ENCODE data around the gene IGFALS. TPM values are rescaled to one million over a fixed set of nuclear protein-coding genes. Genes with fewer than 3 reads are reported as not detected.

IGFALS gene
- total and polyA plus RNA-seq, 7 donors, result 0.12 to 0.38 (median 0.18) TPM; not detected in 3

GRCh38 chr16:1771188-1771863 is 22.2 kb downstream of the IGFALS start, which contains the start of gene NME3:
Gene NME3, minus strand, starts transcription at chr16:1771543. Its CDS starts 9 bp downstream, at chr16:1771534.
- no peak for TF ChIP-seq CTCF (IDR thresholded peaks at IDR 0.05)
- WGBS, 3 donors, result 0 to 1% (median 1%) methylated on average over 42 to 79 of the region's 79 CpGs
- no peaks in the 10 kb centered on the region for H3K27me3 ChIP-seq (ENCODE audit: insufficient read depth in 3 of 3, low read length in 2 of 3)
- H3K36me3 ChIP-seq (ENCODE audit: insufficient read depth in 1 of 2, low read depth in 1 of 2), result peaks cover 4 to 48% of the 10 kb centered on the region in 2 donors
- H3K9me3 ChIP-seq, result no peaks in the 10 kb centered on the region
- peak within 1 kb of the TSS; percentile 90 for H3K27ac ChIP-seq
- ATAC-seq (peak; percentile 42 to 57 (median 54)), DNase-seq (peak; percentile 81 to 88)
- H3K4me3 ChIP-seq, result peak within 1 kb of the TSS; percentile 76
- intact Hi-C loops (cut with DNase I), result loop anchor here (5.0 to 10.0 kb wide), 2 partner anchors 64 to 173 kb away; partner anchors contain the start of genes MAPK8IP3 (in 1 of the 2) and MSRB1 (in 1 of the 2)
- peaks cover 18% of the 10 kb centered on the region for H3K4me1 ChIP-seq

- WGBS, 3 donors, result 4 to 11% (median 4%) methylated on average over 55 to 81 of the region's 81 CpGs
- H3K36me3 ChIP-seq (ENCODE audit: insufficient read depth in 1 of 2, low read depth in 1 of 2), result peaks cover 4 to 48% of the 10 kb centered on the region in 2 donors
- ATAC-seq (peak; percentile 7 to 32 (median 21)), DNase-seq (peak; percentile 73 to 84)
- peak overlapping the region; percentile 90 for H3K27ac ChIP-seq
- intact Hi-C loops (cut with DNase I), result loop anchor here (5.0 to 10.0 kb wide), 2 partner anchors 63 to 174 kb away; partner anchors contain the start of genes MAPK8IP3 (in 1 of the 2) and MSRB1 (in 1 of the 2)
- peak overlapping the region; percentile 76 for H3K4me3 ChIP-seq
- no peaks in the 10 kb centered on the region for H3K9me3 ChIP-seq
- no peaks in the 10 kb centered on the region for H3K27me3 ChIP-seq (ENCODE audit: insufficient read depth in 3 of 3, low read length in 2 of 3)
- peaks cover 18% of the 10 kb centered on the region for H3K4me1 ChIP-seq
- no peak for TF ChIP-seq CTCF (IDR thresholded peaks at IDR 0.05)
Observed at GRCh38 chr16:1770328-1771187, 22.9 kb downstream of the IGFALS start.

- Histone ChIP-seq H3K27me3 (ENCODE audit: insufficient read depth in 3 of 3, low read length in 2 of 3) (no peaks in the 10 kb centered on the region), H3K36me3 (ENCODE audit: insufficient read depth in 1 of 2, low read depth in 1 of 2) (peaks cover 4 to 48% of the 10 kb centered on the region in 2 donors), H3K27ac (peak overlapping the region; percentile 90), H3K4me3 (peak overlapping the region; percentile 76), H3K4me1 (peaks cover 15% of the 10 kb centered on the region), H3K9me3 (no peaks in the 10 kb centered on the region)
- ATAC-seq (no peak), DNase-seq (peak in 1 of 2 donors; percentile 66)
- intact Hi-C loops (cut with DNase I), result loop anchor here (5.0 to 10.0 kb wide), 2 partner anchors 62 to 175 kb away; partner anchors contain the start of genes MAPK8IP3 (in 1 of the 2) and MSRB1 (in 1 of the 2)
- 71 to 83% (median 74%) methylated on average over 27 of the region's 27 CpGs for WGBS, 3 donors
- TF ChIP-seq CTCF (IDR thresholded peaks at IDR 0.05), result no peak
Observed at GRCh38 chr16:1769402-1770300, 23.9 kb downstream of the IGFALS start.

GRCh38 chr16:1768767-1769401 is 24.6 kb downstream of the IGFALS start:
- Histone ChIP-seq H3K27ac (no peak overlapping the region), H3K4me3 (no peak overlapping the region), H3K36me3 (ENCODE audit: insufficient read depth in 1 of 2, low read depth in 1 of 2) (peaks cover 4 to 56% of the 10 kb centered on the region in 2 donors), H3K27me3 (ENCODE audit: insufficient read depth in 3 of 3, low read length in 2 of 3) (no peaks in the 10 kb centered on the region), H3K4me1 (peaks cover 7% of the 10 kb centered on the region), H3K9me3 (no peaks in the 10 kb centered on the region)
- WGBS, 3 donors, result 69 to 79% (median 73%) methylated on average over 18 to 26 of the region's 26 CpGs
- TF ChIP-seq CTCF (IDR thresholded peaks at IDR 0.05), result no peak
- DNase-seq, result peak in 1 of 2 donors; percentile 65
- intact Hi-C loops (cut with DNase I), result no loop called here
- no peak for ATAC-seq
